H4 (cell line): ENCODE data around the gene RASA3. TPM values are rescaled to one million over a fixed set of nuclear protein-coding genes. Genes with fewer than 3 reads are reported as not detected.

Source experiments
- DNase-seq: peaks from one replicate; pipeline ENCODE4 v3.0.0-alpha.2; 2015; ENCODE audit warnings: low spot score
- total RNA-seq: library from RNA; depleted of rRNA; stranded (reverse); fragments of >200 nt; shearing (Covaris generic); gene quantifications from 2 replicates; pipeline ENCODE4 v1.2.3, GENCODE V29; 2014

RASA3 gene
- total RNA-seq, 1 experiment from 2014 or later = 6.3 TPM

GRCh38 chr13:114067886-114068651 is 64.4 kb downstream of the RASA3 start:
- no peak for DNase-seq

DNA sequence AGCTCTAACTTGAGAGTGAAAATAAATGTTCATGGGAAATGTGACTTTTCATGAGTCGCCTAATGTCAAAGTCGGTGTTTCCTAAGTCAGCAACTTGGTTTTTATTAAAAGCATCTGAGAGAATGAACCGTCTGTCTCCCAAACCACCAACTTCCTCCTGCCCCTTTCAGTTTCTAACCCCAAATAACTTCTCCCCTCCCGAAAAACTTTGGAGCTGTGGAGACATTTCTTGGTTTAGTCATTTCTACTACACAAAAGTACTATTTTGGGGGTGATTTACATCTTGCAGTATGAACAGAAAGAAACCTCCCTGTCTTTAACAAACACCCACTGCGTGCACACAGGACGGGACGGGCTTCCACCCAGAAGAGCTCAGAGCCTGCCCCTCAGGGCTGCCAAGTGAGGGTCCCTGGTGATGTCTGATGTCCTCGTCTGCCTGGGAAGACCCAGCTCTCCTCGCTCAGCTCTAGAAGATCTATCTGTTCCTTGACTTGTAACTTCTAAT is 65.0 kb downstream of the RASA3 start:
- no peak for DNase-seq

- no peak for DNase-seq
Measured at GRCh38 chr13:114066956-114067355, 65.5 kb downstream of the RASA3 start.

DNA sequence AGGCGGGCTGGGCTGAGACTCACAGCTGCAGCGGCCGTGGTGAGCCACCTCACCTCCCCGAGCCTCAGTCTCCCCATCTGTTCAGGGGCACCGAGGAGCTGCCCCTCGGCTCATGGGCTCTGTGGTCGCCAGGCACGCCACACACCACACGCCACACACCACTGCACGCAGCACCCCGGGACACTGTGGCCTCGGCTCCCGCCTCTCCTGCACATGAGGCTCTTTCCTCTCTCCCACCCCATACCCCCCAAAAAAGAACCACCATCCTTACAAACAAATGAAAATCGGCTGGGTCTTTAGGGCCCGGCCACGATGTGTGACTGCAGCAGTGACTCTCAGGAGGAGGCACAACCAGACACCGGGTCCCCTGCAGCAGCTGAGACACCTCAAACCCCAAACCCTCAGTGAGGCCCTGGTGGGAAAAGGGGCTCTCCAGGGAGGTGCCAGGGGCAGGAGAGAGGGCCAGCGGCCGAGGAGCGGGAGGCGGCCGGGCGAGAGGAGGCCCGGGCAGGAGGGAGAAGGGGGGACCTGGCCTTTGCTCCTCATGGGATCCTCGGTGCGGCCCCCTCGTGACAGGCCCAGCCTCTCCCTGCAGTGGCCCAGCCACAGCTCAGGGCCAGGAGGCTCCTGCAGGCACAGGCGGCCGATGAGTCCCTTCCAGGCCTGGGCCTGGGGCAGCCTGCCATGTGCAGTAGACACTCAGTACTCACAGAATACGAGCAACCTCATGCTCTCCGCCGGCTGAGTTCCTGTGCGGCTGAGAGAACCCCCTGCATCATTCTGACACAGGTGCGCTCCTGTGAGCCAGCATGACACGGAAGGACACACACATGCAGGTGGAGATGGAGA is 66.3 kb downstream of the RASA3 start:
- DNase-seq = no peak

GRCh38 chr13:114065141-114065925 is 67.1 kb downstream of the RASA3 start:
- peak; percentile 93 for DNase-seq

DNA sequence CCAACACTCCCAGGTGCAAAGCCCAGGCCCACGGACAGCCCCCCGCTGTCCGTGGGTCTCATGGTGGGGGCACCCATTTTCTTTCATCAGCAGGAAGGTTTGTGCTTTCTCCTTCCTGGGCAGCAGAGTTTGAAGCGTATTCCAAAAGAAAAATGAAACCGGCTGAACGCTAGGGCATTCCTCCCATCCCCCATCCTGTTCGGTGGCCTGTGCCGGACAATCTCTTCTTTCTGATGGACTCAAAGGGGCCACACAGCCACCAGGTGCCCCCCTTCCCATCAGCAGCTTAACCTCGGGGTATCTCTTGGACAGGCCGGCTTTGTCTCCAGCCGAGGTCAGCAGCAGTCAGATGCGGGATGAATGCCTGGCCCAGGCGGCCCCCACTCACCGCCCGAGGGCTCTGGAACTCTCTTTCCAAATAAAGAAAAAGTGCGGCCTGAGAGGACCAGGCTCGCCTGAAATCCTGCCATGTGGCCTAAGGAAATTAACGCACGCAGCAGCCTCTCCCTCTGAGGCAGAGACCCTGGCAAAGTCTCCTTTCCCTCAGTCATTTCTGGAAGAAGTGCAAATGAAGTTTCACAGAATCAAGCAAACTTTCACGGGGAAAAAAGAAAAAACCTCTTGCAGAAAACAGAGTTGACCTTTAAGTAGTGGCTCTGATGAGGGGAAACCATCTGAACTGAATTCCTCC is 67.8 kb downstream of the RASA3 start:
- DNase-seq = peak; percentile 27

DNA sequence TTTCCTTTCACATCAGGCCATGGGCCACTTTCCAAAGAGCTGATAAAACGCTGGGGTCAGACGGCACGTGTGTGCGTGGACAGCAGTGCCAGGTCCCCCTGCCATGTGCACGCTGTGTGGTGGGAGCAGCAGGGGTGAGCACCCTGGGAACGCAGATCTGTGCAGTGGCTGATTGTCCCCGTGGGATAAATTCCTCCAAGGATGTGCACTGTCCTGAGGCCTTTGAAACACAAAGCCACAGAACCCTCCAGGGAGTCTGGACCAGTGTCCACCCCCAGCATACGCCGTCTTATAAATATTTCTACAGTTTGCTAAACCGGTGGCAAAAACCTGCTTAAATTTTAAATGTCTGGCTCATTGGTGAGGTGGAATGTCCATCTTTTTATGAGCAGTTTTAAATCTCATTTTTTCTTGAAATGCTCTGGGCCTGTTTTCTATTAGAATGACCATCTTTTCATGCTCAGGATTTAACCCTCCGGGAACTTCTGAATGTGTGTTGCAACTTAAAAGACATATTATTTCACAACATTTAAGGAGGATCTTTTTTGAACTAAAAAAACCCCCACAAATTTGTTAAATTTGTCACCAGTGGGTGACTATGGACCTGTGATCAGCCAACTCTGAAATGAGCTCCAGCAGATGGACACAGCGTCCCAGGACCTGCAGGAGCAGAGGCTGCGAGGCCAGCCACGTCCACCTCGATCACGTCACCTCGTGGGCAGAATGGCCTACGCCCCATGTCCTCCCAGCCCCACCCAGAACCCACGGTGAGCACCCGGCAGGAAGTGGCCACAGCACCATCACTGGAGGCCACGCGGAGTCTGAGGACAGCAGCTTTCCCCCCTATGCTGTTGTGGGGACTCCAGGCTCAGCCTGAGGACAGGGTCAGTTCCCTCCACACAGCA is 68.6 kb downstream of the RASA3 start:
- peak; percentile 41 for DNase-seq

GRCh38 chr13:114062754-114063153 is 69.7 kb downstream of the RASA3 start:
- DNase-seq = no peak

- DNase-seq = no peak
Measured at GRCh38 chr13:114062341-114062740, 70.1 kb downstream of the RASA3 start.

- no peak for DNase-seq
Measured at GRCh38 chr13:114061744-114062143, 70.7 kb downstream of the RASA3 start.

DNA sequence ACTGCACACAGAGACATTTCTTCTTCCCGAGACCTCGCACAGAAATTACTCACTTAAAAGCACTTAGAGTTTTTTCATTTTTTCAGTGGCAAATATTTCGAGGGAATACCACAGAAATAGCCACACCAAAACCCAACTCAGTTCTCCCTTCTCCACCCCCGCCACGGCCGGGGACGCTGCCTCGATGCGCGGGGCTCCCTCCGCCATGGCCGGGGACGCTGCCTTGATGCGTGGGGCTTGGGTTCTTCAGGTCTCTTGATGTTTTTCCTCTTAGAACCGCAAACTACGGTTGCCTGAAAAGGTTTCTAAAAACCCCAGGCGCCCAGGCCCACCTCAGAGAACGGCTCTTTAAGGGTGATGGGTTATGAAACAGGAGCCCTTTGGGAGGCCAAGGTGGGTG is 71.4 kb downstream of the RASA3 start:
- DNase-seq = no peak

- DNase-seq = no peak
Measured at GRCh38 chr13:114059946-114060860, 72.2 kb downstream of the RASA3 start.

- DNase-seq = no peak
Measured at GRCh38 chr13:114059428-114059827, 73.0 kb downstream of the RASA3 start.

- DNase-seq = no peak
Measured at GRCh38 chr13:114058051-114058867, 74.2 kb downstream of the RASA3 start.

DNA sequence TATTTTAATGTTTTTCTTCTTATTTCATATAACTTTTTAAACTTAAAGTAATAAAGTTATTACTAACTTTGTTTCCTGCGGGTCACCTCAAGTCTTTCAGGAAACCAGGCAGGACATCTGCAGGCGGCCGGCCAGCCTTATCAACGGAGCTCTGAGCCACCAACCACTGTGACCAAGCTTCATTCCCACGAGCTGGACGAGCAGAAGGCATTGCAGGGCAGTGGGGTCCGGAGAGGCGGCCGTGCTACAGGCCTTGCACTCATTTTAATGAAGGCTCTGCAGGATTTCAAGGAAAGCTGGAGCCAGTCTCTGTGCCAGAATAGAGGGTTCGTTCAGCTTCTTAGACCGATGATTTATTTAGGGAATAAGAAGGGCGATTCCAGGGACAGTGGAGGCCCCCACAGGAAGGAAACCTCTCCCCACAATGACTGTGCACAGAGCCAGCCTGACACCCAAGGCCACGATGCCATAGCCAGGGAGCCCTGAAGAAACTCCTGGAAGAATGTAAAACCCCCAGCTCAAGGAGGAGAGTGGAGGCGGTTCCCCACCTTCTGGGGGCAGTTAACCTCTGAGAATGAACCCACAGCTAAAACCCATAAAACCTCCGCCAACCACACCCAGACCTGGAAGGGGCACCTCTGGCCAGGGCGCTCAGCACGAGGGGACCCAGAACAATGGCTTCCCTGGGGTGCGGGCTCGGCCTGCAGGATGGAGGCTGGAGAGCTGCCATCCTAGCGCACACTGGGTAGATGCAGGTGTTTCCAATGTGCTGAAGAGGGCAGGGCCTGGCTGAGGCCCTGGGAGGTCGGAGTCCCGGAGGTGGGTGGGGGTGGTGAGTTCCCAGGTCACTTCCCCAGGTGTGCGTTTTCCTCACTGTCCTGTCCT is 75.0 kb downstream of the RASA3 start:
- no peak for DNase-seq

- no peak for DNase-seq
Measured at GRCh38 chr13:114056205-114057013, 76.0 kb downstream of the RASA3 start.
